ENCODE measurements around the gene CYP2U1.

Gene CYP2U1

DNA sequence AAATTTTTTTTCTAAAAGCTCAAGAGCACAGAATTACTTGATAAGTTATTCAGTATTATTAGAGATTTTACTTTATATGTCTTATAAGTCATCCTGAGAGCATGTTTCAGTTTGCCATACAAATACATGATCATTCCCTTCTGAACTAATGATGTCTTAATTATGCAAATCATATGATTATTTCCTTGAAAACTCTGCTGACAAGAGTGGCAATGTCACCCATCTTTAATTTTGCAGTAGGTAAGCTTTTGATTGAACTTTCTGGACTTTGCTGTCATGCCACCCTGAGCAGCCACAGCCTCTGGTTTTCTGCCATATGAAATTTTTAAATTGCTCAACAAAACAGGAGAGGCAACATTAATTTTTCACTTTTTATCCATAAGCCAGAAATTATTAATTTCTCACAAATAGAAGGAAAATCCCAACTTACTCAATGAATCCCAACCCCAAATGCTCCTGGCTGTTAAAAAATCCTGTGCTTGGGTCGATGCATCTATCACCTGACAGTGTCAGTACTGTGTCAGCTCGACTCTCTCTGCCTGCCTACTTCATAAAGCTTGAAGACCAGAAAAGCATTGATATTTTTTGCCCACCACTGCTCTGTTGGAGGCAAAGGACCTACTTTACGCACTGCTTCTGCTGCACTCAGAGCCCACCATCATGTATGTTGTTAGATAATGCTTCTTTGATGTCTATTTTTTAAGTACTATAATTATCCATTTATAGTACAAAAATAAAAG, 46.8 kb downstream of the CYP2U1 start:
- in situ Hi-C loops (cut with MboI; ENCODE audit: low sequenced_read_pairs, unreplicated experiment): no loop called here
- DNase-seq (ENCODE audit: low spot score): no peak
- TF ChIP-seq, protein P1, sequence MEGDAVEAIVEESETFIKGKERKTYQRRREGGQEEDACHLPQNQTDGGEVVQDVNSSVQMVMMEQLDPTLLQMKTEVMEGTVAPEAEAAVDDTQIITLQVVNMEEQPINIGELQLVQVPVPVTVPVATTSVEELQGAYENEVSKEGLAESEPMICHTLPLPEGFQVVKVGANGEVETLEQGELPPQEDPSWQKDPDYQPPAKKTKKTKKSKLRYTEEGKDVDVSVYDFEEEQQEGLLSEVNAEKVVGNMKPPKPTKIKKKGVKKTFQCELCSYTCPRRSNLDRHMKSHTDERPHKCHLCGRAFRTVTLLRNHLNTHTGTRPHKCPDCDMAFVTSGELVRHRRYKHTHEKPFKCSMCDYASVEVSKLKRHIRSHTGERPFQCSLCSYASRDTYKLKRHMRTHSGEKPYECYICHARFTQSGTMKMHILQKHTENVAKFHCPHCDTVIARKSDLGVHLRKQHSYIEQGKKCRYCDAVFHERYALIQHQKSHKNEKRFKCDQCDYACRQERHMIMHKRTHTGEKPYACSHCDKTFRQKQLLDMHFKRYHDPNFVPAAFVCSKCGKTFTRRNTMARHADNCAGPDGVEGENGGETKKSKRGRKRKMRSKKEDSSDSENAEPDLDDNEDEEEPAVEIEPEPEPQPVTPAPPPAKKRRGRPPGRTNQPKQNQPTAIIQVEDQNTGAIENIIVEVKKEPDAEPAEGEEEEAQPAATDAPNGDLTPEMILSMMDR (IDR thresholded peaks at IDR 0.05; ENCODE audit: borderline replicate concordance, control extremely low read depth, extremely low read depth, insufficient read depth, missing control alignments): no peak

DNA sequence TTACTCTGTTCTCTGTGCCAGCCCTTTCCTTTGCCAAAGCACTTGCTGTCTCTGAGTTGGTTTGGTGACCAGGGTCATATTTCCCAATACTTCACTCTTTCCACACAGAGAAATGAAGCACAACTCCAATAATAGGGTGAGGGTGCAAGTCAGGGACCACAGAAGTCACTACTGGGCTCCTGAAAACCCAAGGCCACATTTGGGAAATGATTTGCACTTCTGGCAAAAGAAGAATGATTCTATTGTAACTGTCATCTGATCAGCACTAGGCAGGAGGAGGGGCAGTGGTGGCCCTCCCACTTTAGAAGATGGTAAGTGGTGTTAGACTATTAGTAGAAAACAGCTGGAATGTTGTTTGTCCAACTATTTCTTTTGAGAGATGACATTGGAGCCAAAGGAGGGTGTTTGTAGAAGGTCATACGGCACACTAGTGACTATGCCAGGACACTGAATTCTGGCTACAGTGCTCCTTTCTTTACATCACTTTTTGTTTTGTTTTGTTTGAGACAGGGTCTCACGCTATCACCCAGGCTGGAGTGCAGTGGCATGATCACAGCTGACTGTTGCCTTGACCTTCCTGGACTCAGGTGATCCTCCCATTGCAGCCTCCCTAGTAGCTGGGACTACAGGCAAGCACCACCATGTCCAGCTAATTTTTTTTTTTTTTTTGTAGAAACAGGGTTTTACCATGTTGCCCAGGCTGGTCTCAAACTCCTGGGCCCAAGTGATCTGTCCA, 47.5 kb downstream of the CYP2U1 start:
- no peak for DNase-seq (ENCODE audit: low spot score)
- in situ Hi-C loops (cut with MboI; ENCODE audit: low sequenced_read_pairs, unreplicated experiment): no loop called here
- TF ChIP-seq, protein P1 (IDR thresholded peaks at IDR 0.05; ENCODE audit: borderline replicate concordance, control extremely low read depth, extremely low read depth, insufficient read depth, missing control alignments): no peak

DNA sequence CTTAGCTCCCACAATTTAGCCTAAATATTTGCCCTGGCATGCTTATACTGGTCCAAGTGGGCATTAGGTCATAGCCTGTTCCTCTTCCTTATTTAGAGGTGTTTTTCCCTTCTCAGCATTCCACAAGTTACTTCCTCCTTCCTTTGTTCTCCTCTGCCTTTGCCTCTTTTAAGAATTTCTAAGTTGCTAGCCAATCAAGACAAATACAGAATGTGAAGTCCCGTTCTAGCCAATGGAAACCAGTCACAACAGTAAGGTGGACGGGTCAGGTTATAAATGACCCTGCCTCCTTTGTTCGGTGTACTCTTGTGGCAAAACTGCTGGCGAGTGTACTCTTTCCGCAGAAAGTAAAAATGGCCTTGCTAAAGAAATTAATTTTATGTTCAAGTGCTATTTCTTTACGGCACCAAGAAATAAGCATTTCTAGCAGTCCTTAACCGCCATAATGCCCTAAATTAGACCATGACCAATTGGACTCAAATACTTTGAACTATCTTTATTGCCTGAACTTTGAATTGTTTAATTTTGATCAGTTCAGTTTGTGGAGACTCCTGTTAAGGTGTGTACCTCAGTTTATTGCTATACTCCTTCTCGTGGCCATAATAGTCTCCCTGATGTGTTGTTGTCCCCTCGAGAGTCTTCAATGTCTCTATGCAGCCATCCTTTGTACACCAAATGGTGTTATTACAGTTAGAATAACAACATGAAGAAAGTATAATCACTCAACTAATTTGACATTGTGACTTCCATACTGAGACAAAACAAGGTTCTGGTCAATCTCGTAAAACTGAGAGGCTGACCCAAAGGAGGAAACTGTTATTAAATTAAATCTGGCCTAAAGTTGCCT, 56.8 kb downstream of the CYP2U1 start:
- no peak for DNase-seq (ENCODE audit: low spot score)
- TF ChIP-seq, protein P1 (IDR thresholded peaks at IDR 0.05; ENCODE audit: borderline replicate concordance, control extremely low read depth, extremely low read depth, insufficient read depth, missing control alignments): no peak
- in situ Hi-C loops (cut with MboI; ENCODE audit: low sequenced_read_pairs, unreplicated experiment): no loop called here

DNA sequence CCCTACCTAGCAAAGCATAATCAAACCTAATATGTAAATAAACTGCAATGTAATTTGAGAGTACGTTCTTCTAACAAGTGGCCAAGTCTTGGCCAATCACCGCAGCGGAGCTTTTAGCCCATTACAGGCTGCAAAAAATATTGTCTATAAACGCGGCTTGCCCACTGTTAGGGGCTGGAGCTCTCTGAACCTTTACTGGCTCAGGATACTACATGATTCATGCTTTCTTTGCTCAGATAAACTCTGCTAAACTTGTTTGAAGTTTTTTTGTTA, 57.4 kb downstream of the CYP2U1 start:
- no peak for DNase-seq (ENCODE audit: low spot score)
- in situ Hi-C loops (cut with MboI; ENCODE audit: low sequenced_read_pairs, unreplicated experiment): no loop called here
- TF ChIP-seq, protein P1 (IDR thresholded peaks at IDR 0.05; ENCODE audit: borderline replicate concordance, control extremely low read depth, extremely low read depth, insufficient read depth, missing control alignments): no peak

DNA sequence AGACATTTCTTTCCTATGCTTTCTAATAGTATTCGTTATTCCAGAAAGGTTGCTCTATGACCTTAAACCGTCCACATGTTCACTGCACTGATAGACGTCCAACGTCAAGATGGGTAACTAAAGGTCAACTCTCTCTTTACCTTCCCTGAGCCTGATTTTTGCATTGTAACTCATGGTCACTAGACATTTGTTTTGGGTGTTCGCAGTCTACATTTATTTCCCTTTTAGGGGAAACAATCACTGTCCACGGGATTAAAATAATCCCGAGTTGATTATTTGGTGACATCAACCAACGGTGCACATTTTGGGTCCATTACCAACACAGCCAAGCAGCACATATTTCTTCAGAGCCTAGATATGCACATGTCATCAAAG, 57.8 kb downstream of the CYP2U1 start:
- in situ Hi-C loops (cut with MboI; ENCODE audit: low sequenced_read_pairs, unreplicated experiment): no loop called here
- no peak for DNase-seq (ENCODE audit: low spot score)
- TF ChIP-seq, protein P1 (IDR thresholded peaks at IDR 0.05; ENCODE audit: borderline replicate concordance, control extremely low read depth, extremely low read depth, insufficient read depth, missing control alignments): no peak

DNA sequence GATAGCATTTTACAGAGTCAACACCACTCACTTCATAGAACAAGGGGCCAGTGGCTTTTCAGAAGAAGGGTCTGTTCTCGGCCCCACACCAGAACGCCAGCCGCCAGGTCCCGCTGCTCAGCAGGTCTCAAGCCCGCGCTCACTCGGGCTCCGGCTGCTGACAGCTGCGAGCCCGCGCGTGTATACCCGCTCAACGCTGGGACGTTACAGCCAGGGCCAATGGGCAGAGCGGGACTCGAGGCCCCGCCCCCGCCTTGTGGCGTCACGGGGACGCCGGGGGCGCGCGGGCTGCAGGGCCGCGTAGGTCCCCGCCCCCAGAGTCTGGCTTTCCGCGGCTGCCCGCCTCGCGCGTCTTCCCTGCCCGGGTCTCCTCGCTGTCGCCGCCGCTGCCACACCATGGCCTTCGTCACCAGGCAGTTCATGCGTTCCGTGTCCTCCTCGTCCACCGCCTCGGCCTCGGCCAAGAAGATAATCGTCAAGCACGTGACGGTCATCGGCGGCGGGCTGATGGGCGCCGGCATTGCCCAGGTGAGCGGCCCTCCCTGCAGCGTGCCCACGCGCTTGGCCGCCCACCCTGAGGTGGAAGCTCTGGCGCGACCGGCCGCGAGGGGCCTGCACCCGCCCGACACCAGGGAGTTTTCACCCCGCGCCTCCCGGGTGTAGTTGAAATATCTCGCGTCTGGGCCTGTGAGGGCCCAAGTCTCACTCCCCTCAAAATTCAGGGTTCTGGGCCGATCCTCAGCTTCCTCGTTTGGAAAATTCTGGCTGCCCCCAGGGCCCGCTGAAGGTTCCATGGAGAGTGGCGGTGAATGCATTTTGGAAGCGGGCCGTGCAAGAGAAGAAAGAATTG, 58.4 kb downstream of the CYP2U1 start, which contains the start of gene HADH:
HADH (plus strand) TSS at position 353 of the 850 bp plus-strand sequence; CDS start at position 397, 44 bp downstream.
- TF ChIP-seq, protein P1 (IDR thresholded peaks at IDR 0.05; ENCODE audit: borderline replicate concordance, control extremely low read depth, extremely low read depth, insufficient read depth, missing control alignments): no peak
- in situ Hi-C loops (cut with MboI; ENCODE audit: low sequenced_read_pairs, unreplicated experiment): no loop called here
- DNase-seq (ENCODE audit: low spot score): peak; percentile 97

Measured in GM13976 (cell line).